ENCODE results near the gene SNX25.

DNA sequence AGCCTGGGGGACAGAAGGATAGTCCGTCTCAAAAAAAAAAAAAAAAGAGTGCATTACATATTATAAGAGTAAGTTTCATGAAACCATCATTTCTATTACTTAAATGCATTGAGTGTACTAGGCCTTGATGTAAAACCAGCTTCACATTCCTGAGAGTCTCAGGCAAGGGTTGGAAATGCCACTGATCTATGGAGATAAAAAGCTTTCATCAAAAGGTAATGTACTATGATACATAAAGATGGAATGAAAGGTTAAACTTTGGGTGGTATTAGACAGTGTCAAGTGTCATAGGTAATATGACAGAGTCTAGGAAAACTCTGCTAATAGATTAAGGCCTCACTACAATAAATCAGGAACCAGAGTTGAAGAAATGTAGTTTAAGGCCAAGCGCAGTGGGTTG, 13.0 kb upstream of the SNX25 start:
- TF ChIP-seq, protein P1, sequence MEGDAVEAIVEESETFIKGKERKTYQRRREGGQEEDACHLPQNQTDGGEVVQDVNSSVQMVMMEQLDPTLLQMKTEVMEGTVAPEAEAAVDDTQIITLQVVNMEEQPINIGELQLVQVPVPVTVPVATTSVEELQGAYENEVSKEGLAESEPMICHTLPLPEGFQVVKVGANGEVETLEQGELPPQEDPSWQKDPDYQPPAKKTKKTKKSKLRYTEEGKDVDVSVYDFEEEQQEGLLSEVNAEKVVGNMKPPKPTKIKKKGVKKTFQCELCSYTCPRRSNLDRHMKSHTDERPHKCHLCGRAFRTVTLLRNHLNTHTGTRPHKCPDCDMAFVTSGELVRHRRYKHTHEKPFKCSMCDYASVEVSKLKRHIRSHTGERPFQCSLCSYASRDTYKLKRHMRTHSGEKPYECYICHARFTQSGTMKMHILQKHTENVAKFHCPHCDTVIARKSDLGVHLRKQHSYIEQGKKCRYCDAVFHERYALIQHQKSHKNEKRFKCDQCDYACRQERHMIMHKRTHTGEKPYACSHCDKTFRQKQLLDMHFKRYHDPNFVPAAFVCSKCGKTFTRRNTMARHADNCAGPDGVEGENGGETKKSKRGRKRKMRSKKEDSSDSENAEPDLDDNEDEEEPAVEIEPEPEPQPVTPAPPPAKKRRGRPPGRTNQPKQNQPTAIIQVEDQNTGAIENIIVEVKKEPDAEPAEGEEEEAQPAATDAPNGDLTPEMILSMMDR (conservative IDR thresholded peaks at IDR 0.05; ENCODE audit: low read depth, low read length), result no peak
- no peak for TF ChIP-seq EZH2phosphoT487 (IDR thresholded peaks at IDR 0.05; ENCODE audit: borderline replicate concordance, low read length)

Data from PC-3 (cell line).